Adrenal gland (tissue), 5 donors: ENCODE measurements around the gene HNRNPC.

Experiments used
- POLR2A ChIP-seq, 2 donors: fragments of 450-650 bp; IDR thresholded peaks; one replicate each; pipeline ENCODE4 v1.6.1; 2017; ENCODE audit warnings: antibody characterized with exemption in 2 of 2, mild to moderate bottlenecking in 2 of 2, moderate library complexity in 1 of 2
- TF ChIP-seq, protein P1 (sequence below), 6 experiments: fragments of 450-650 bp in 4 of 6; fragments of 200-600 bp in 2 of 6; sonication (generic) in 1 of 6; IDR thresholded peaks; 1 replicate in 5 of 6; 2 replicates in 1 of 6; pipeline versions ENCODE4 v1.5.1 to v1.8.0; 2016 to 2021; ENCODE audit warnings: antibody characterized with exemption in 6 of 6, mild to moderate bottlenecking in 2 of 6, moderate library complexity in 1 of 6
- donor health status: DM: no; HTN: no; CAD: no.

DNA sequence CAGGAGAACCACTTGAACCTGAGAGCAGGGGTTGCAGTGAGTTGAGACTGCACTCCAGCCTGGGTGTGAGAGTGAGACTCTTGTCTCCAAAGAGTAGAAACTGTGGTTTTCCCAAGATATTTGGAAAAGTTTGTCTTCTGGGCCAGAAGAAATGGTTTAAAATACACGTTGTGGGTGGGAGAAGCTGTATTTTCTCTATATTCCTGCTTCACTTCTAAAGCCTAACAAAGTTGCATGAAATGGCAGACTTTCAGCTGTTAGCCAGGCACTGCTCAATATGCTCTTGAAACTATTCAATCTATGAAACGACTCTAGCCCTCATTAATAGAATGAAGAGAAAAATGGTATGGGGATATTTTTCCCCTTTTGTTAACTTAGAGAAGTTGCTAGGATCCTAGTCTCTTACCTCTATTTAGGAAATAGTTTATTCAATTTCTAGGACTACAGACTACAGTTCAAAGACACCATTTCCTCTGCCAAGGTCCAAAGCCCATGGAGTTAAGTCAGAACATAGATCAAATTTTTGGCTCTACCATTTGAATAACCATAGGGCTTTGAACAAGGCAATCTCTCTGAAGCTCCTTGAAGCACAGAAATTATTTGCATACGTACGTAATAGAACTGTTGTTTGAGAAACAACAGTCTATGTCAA is 64.1 kb downstream of the HNRNPC start:
- TF ChIP-seq POLR2A (IDR thresholded peaks at IDR 0.05) = no peak
- TF ChIP-seq, protein P1, sequence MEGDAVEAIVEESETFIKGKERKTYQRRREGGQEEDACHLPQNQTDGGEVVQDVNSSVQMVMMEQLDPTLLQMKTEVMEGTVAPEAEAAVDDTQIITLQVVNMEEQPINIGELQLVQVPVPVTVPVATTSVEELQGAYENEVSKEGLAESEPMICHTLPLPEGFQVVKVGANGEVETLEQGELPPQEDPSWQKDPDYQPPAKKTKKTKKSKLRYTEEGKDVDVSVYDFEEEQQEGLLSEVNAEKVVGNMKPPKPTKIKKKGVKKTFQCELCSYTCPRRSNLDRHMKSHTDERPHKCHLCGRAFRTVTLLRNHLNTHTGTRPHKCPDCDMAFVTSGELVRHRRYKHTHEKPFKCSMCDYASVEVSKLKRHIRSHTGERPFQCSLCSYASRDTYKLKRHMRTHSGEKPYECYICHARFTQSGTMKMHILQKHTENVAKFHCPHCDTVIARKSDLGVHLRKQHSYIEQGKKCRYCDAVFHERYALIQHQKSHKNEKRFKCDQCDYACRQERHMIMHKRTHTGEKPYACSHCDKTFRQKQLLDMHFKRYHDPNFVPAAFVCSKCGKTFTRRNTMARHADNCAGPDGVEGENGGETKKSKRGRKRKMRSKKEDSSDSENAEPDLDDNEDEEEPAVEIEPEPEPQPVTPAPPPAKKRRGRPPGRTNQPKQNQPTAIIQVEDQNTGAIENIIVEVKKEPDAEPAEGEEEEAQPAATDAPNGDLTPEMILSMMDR (IDR thresholded peaks at IDR 0.05) = no peak
